GM12874 (cell line): ENCODE data around the gene SLC25A39.

Source experiments
- TF ChIP-seq, protein P1 (sequence below): IDR thresholded peaks from 2 replicates; pipeline ENCODE4 v1.5.1; 2011; ENCODE audit warnings: low read depth, mild to moderate bottlenecking, control low read depth, low read length, moderate library complexity; ENCODE audit not compliant: insufficient read depth

Gene SLC25A39

DNA sequence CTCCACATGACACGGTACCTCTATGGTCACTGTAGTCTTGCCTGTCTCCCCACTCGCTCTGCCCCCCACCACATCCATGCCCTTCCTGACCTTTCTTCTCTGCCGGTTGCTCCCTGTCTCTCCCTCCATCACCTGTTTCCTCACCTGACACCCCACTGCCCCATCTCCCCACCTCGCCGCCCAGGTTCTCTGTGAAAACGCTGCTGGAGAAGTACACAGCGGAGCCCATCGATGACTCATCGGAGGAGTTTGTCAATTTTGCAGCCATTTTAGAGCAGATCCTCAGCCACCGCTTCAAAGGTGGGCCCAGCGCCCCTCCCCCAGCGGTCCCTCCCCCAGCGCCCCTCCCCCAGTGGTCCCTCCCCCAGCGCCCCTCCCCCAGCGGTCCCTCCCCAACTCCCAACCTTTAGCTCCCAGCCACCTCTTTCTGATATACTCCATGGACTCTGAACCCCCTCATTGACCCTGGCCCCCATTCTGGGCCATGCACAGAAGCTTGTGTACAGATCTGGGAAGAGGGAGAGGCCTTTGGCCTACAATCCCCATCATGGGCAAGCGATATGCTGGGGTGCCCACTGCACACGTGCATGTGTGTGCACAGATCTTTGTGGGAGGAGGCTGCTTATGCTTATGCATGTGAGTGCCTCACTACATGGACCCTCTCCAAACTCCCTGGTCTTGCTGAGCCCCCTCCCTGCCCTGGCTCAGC is 12.1 kb downstream of the SLC25A39 start:
- TF ChIP-seq, protein P1, sequence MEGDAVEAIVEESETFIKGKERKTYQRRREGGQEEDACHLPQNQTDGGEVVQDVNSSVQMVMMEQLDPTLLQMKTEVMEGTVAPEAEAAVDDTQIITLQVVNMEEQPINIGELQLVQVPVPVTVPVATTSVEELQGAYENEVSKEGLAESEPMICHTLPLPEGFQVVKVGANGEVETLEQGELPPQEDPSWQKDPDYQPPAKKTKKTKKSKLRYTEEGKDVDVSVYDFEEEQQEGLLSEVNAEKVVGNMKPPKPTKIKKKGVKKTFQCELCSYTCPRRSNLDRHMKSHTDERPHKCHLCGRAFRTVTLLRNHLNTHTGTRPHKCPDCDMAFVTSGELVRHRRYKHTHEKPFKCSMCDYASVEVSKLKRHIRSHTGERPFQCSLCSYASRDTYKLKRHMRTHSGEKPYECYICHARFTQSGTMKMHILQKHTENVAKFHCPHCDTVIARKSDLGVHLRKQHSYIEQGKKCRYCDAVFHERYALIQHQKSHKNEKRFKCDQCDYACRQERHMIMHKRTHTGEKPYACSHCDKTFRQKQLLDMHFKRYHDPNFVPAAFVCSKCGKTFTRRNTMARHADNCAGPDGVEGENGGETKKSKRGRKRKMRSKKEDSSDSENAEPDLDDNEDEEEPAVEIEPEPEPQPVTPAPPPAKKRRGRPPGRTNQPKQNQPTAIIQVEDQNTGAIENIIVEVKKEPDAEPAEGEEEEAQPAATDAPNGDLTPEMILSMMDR = no peak

DNA sequence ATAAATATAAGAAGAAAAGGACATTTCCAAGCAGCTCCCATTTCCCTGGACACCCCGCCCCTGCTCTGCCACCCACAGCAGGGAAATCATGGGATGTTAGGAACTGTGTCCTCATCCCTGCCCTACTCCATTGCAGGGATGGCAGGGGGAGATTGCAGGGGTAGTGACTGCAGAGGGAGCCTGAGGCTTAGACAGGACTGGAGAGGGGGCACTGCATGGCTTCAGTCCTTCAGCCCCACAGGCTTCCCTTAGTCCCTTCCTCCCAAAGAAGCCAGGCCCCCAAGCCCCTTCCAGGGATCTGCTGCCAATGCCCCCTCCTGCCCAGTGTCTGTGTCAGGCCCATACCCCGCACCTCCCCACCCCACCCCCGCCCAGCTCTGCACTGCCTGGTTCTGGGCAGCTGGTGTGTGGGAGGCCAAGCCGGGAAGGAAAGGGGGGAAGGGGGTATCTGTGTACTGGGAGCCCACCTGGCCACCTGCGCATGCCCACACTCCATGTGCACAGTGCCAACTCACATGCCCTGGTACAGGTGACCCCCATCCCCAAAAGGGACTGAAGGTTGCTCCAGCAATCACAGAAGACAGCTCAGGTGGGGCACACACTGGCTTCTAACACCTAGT is 13.0 kb downstream of the SLC25A39 start:
- TF ChIP-seq, protein P1 = no peak

GRCh38 chr17:44310609-44311376 is 13.8 kb downstream of the SLC25A39 start:
- TF ChIP-seq, protein P1 = no peak

DNA sequence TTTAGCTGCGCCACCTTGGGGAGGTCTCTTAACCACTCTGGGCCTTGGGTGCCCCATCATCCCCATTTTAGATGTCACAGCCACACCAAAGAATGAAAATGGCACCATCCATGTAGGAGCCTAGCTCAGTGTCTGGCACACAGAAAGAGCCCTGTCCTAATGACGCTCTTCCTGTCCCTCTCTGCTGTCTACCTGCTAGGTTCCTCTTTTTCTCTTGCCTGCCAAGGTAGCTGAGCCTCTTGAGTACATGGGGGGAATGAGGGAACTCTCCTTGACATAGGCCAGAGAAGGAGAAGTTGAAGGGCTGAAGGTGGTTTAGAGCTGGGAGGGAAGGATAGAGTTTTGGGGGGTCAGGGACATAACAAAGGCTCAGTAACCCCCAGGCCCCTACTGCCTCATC is 14.4 kb downstream of the SLC25A39 start:
- TF ChIP-seq, protein P1 = no peak

- TF ChIP-seq, protein P1 = no peak
Measured at GRCh38 chr17:44309472-44309871, 15.2 kb downstream of the SLC25A39 start.

DNA sequence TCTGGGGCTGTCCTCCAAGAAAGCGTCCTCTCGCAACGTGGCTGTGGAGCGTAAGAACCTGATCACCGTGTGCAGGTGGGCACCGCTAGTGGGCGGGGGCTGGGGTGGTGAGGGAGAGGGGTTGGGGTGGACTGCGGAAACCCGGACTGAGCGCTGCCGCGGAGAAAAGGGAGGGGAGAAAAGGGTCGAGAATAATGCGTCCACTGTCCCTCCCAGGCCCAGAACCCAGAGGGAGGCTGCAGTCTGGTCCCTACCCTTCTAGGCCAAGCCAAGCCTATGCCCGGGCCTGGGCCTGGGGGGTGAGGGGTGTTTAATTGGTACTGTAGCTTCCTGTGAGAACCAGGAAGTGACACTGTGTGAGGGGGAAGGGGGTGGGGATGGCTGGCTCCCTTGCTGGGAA is 15.8 kb downstream of the SLC25A39 start:
- TF ChIP-seq, protein P1 = no peak

GRCh38 chr17:44308320-44308818 is 16.3 kb downstream of the SLC25A39 start, which contains the start of gene RUNDC3A:
RUNDC3A (plus strand) TSS chr17:44308601; CDS start chr17:44308833, 232 bp downstream.
- TF ChIP-seq, protein P1 = no peak
